GM12875 (cell line): ENCODE results near the gene CFAP69.

Source experiments
- H3K4me3 ChIP-seq: one replicate; pipeline ENCODE4 v1.5.1; 2011; ENCODE audit warnings: low read depth, low read length, control low read depth
- CTCF ChIP-seq: IDR thresholded peaks from 2 replicates; pipeline ENCODE4 v1.5.1; 2011; ENCODE audit warnings: low read depth, mild to moderate bottlenecking, control low read depth, inconsistent platforms, low read length, moderate library complexity, borderline replicate concordance; ENCODE audit not compliant: insufficient read depth

The CFAP69 gene

GRCh38 chr7:90211391-90212148 is 33.4 kb upstream of the CFAP69 start, which contains the start of gene STEAP2:
STEAP2 (plus strand) TSS chr7:90211740; CDS start chr7:90225083, 13,343 bp downstream.
- peak; percentile 71 for TF ChIP-seq CTCF
- H3K4me3 ChIP-seq: peak within 1 kb of the TSS; percentile 15

GRCh38 chr7:90212149-90212495 is 32.9 kb upstream of the CFAP69 start:
- H3K4me3 ChIP-seq: no peak overlapping the region
- no peak for TF ChIP-seq CTCF

- no peak overlapping the region for H3K4me3 ChIP-seq
- TF ChIP-seq CTCF: no peak
Observed at GRCh38 chr7:90213521-90213920, 31.5 kb upstream of the CFAP69 start.

GRCh38 chr7:90216080-90216674 is 28.8 kb upstream of the CFAP69 start:
- H3K4me3 ChIP-seq: no peak overlapping the region
- TF ChIP-seq CTCF: no peak

- no peak overlapping the region for H3K4me3 ChIP-seq
Observed at GRCh38 chr7:90216771-90217170, 28.2 kb upstream of the CFAP69 start.

GRCh38 chr7:90222390-90222789 is 22.6 kb upstream of the CFAP69 start:
- TF ChIP-seq CTCF: no peak
- no peak overlapping the region for H3K4me3 ChIP-seq

More at GRCh38 chr7:90216771-90217170, 28.2 kb upstream of the CFAP69 start:
- no peak for TF ChIP-seq CTCF
